ENCODE measurements around the gene STX8.

- no peak for TF ChIP-seq POLR2AphosphoS5 (IDR thresholded peaks at IDR 0.05; ENCODE audit: low read depth, low read length)
- TF ChIP-seq REST (IDR thresholded peaks at IDR 0.05; ENCODE audit: insufficient read depth in 1 of 2, low read depth in 2 of 2, low read length in 2 of 2), result no peak
- TF ChIP-seq SIN3A (IDR thresholded peaks at IDR 0.05; ENCODE audit: borderline replicate concordance, insufficient read depth, low read length), result no peak
- TF ChIP-seq FOXP2 (optimal IDR thresholded peaks at IDR 0.05; ENCODE audit: borderline replicate concordance, extremely low read depth, extremely low read length, insufficient read depth), result no peak
- no peak for TF ChIP-seq TAF1 (IDR thresholded peaks at IDR 0.05; ENCODE audit: borderline replicate concordance, insufficient read depth, low read length)
Measured at GRCh38 chr17:9445424-9445823, 130.2 kb downstream of the STX8 start.
